ENCODE results near the gene ADAMTS12.

The ADAMTS12 gene

DNA sequence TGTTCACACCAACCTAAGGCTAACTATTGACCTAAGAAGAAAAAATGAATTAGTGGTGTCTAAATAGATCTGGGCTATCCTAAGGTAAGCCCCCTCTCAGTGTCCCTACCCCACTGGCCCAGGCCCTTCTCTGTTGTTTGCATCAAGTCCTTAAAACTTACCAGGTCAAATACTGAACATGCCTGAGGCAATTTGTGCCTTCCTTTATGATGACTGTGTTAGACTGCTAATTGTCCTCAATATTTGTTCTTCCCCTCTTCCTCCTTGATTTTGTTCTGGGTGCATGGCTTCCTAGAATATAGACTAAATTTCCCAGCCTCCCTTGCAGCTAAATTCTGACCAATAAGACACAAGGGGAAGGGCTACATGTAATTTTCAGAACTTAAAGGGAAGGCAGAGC is 199.9 kb downstream of the ADAMTS12 start:
- no peak overlapping the region for H3K4me3 ChIP-seq (ENCODE audit: control insufficient read depth, low read depth, low read length)

GRCh38 chr5:33690374-33691135 is 201.2 kb downstream of the ADAMTS12 start:
- DNase-seq (ENCODE audit: low read depth), result peak; percentile 99
- no peak overlapping the region for H3K4me3 ChIP-seq (ENCODE audit: control insufficient read depth, low read depth, low read length)
- no peak for TF ChIP-seq CTCF (conservative IDR thresholded peaks at IDR 0.05; ENCODE audit: control insufficient read depth, insufficient read depth, low read depth, low read length)

More for the DNA sequence above, 199.9 kb downstream of the ADAMTS12 start:
- peak; percentile 26 for DNase-seq (ENCODE audit: low read depth)
- no peak for TF ChIP-seq CTCF (conservative IDR thresholded peaks at IDR 0.05; ENCODE audit: control insufficient read depth, insufficient read depth, low read depth, low read length)

DNA sequence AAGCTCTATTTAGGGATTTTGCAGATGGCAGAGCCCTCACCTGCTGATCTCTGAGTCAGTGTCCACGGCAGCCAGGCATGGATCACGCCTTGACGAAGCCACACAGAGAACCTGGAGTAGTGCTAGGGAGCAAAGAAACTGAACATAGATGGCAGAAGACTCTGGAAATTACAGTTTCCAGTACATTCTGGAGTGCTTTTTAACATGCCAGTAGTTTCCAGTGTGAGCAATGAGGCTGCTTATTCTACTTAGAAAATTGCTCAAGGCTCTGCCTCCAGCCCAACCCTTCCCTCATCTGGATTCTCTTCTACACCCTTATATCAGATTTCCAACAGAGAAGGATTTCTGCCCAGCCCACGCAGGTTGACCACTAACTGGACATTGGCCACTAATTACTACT is 203.3 kb downstream of the ADAMTS12 start:
- no peak overlapping the region for H3K4me3 ChIP-seq (ENCODE audit: control insufficient read depth, low read depth, low read length)
- no peak for TF ChIP-seq CTCF (conservative IDR thresholded peaks at IDR 0.05; ENCODE audit: control insufficient read depth, insufficient read depth, low read depth, low read length)
- DNase-seq (ENCODE audit: low read depth), result peak; percentile 65

DNA sequence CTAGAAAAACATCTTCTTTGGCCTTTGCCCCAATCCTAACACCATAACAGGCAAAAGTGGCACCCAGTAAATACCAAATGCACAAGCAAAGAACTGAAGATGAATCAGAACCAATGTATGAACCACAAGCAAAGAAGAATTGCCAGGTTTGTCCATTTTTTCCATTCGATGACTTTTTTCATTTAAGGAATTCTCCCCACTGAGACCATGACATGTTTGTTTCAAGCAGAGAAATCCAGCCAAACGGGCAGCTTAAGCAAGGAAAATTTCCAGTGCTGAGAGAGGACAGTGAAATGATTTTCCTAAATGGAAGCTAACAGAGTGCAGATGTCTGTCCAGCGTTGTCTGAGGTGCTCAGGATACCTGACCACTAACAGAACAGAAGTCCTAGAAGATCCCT is 203.7 kb downstream of the ADAMTS12 start:
- TF ChIP-seq CTCF (conservative IDR thresholded peaks at IDR 0.05; ENCODE audit: control insufficient read depth, insufficient read depth, low read depth, low read length), result no peak
- DNase-seq (ENCODE audit: low read depth), result peak; percentile 55
- no peak overlapping the region for H3K4me3 ChIP-seq (ENCODE audit: control insufficient read depth, low read depth, low read length)

- no peak for TF ChIP-seq CTCF (conservative IDR thresholded peaks at IDR 0.05; ENCODE audit: control insufficient read depth, insufficient read depth, low read depth, low read length)
- H3K4me3 ChIP-seq (ENCODE audit: control insufficient read depth, low read depth, low read length), result no peak overlapping the region
- DNase-seq (ENCODE audit: low read depth), result no peak
These were observed 205.7 kb downstream of the ADAMTS12 start for GRCh38 chr5:33685873-33686755.

- no peak for DNase-seq (ENCODE audit: low read depth)
- H3K4me3 ChIP-seq (ENCODE audit: control insufficient read depth, low read depth, low read length), result no peak overlapping the region
- TF ChIP-seq CTCF (conservative IDR thresholded peaks at IDR 0.05; ENCODE audit: control insufficient read depth, insufficient read depth, low read depth, low read length), result no peak
These were observed 207.2 kb downstream of the ADAMTS12 start for GRCh38 chr5:33684496-33685159.

All from fibroblast of mammary gland (primary cell).